ENCODE data around the gene LORICRIN.

Gene LORICRIN

DNA sequence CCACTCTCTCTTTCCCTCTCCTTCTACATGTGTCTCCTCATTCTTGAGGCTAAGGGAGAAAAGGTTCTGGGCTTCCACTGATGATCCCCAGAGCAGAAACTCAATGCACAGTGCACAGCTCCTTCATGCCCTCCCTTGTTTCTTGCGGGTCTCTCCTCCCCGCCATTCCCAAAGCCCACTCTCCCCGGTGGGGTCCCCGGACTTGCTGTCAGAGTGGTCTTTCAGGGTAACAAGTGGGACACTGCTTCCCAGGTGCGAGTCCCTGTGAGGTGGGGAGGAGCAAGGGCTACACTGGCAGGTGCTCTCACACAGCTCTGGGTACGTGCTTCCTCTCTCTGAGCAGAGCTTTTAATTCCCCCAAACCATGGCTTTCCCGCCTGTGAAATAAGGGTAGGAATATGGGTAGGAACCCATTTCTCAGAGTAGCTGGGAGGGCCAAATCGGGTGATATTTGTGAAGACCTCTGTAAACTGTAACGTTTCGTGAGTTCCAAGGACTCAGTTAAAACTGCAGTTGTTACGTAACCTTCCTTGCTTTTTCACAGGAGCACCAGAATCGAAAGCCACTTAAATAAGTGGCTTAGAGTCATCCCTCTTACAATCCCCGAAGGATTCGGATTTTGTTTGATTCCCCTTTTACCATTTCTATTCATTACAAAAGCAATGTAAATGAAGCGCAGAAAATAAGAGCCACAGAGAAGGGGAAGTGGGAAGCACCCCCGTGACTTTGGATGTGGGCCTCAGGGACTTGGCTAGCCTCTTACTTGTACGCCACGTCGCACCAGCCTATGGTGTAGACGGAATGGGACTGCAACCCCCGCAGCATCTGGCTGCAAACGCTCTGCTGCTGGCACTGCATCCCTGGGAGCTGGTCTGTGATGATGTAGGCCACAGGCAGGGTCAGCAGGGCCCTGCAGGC is 47.1 kb downstream of the LORICRIN start:
- DNase-seq (ENCODE audit: low spot score), result no peak

DNA sequence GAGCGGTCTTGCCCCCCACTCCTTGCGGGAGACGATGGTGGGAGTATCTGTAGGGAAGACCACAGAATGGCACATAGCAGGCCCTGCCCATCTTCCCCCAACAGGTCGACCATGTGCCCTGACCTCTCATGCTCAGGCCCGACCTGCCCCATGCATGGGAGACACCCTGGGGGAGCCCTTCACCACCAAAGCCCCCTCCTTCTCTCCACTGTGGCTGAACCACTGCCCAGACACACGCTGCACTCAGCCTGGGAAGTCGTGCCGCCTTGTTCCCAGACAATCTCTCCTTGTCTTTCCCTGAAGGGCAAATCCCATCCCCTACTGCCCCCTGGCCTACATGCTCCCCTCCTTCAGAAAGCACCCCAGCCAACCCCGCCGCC is 47.7 kb downstream of the LORICRIN start:
- DNase-seq (ENCODE audit: low spot score), result no peak

DNA sequence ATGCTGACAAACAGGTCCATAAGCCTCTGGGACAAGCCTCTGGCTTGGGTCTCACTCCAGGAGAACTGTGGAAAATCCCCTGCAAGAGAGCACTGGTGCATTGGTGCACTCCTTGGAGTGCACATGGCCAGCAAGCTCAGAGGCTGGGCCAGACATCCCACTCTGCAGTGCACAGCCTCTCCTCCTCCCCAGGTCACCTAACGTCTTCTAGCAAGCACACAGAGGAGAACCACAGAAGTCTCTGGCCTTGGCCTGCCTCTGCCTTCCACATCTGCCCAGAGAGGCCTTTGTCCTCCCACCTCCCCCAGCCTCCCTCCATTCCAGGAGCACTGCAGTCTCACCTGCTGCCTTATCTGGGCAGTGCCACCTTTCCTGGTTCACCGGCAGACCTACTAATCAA is 49.1 kb downstream of the LORICRIN start:
- no peak for DNase-seq (ENCODE audit: low spot score)

DNA sequence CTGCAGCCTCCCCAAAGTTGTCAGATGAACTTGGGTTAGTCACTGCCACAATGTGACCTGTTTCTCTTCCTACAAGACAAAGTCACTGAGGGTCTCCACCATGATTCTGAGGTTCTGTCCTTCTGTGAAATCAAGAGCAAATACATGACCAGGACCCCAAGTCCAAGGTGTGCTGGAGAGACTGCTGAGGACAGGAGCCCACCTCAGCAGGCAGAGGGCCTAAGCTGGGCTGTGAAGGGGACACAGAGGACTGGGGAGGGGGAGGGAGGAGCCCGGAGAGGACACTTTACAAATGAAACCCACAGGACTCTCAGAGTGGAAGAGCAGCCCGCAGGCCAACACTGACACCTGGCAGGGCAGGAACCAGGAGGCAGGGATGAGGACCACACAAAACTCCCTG is 50.0 kb downstream of the LORICRIN start:
- DNase-seq (ENCODE audit: low spot score), result no peak

DNA sequence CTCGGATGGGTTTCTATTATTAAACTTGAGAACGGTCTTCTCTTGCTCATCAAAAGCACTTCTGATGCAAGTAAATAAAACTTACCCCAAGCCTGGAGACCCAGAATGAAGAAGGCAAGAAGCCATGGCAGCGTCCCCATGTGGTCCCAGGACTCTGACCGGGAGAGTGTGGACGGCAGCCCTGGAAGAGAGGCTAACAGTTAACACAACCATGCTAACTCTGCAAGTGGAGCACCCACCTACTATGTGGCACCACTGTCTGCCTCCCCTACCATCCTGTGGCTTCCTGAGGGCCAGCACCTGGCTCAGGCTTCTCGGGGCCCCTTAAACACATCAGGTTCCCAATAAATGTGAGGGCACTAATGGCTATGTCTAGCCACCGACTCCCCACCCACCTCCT is 51.0 kb downstream of the LORICRIN start:
- DNase-seq (ENCODE audit: low spot score), result no peak
